ENCODE data around the gene CALCB. TPM values are rescaled to one million over a fixed set of nuclear protein-coding genes. Genes with fewer than 3 reads are reported as not detected.
"Not testable (repeated sequence)": the region's sequence is repeated elsewhere in the genome, so short reads cannot be mapped to it uniquely, and the experiment has no call there.

CALCB gene
- total RNA-seq, 3 donors from 2014 or later = not detected

DNA sequence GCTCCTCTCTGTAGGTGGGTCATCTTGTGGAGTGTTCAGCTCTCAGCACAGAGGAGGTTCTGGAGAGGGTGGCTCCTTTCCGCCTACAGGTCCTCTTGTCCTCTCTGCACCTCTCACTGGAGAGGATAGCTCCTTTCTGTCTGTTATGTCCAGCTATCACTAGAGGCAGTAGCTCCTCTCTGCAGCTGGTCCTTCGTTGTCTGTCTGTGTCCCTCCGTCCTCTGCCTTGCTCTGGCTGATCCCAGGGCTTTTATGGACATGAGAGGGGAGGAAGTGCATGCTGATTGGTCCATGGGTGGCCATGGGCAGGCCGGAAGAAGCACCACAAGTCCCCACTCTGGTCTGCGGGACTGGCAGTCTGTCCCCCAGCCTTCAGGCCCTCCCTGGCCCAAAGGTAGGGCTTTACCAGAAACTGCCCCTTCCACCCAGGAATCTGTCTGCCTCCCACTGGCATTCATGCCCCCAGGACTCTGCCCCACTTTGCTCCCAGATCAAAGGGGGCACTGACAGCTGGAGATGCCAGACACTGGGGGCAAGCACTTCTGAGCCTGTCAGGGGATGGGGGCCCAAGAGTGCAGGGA is 38.6 kb upstream of the CALCB start:
- no peak for TF ChIP-seq POLR2AphosphoS5 (IDR thresholded peaks at IDR 0.05)
- no peak for TF ChIP-seq POLR2A (IDR thresholded peaks at IDR 0.05)
- TF ChIP-seq, protein P1, sequence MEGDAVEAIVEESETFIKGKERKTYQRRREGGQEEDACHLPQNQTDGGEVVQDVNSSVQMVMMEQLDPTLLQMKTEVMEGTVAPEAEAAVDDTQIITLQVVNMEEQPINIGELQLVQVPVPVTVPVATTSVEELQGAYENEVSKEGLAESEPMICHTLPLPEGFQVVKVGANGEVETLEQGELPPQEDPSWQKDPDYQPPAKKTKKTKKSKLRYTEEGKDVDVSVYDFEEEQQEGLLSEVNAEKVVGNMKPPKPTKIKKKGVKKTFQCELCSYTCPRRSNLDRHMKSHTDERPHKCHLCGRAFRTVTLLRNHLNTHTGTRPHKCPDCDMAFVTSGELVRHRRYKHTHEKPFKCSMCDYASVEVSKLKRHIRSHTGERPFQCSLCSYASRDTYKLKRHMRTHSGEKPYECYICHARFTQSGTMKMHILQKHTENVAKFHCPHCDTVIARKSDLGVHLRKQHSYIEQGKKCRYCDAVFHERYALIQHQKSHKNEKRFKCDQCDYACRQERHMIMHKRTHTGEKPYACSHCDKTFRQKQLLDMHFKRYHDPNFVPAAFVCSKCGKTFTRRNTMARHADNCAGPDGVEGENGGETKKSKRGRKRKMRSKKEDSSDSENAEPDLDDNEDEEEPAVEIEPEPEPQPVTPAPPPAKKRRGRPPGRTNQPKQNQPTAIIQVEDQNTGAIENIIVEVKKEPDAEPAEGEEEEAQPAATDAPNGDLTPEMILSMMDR (IDR thresholded peaks at IDR 0.05) = no peak
- Histone ChIP-seq H3K9me3 (no peaks in the 10 kb centered on the region), H3K27ac (no peak overlapping the region), H3K4me1 (no peaks in the 10 kb centered on the region), H3K27me3 (peaks cover 0 to 5% of the 10 kb centered on the region in 2 donors), H3K36me3 (no peaks in the 10 kb centered on the region), H3K4me3 (no peak overlapping the region)
- intact Hi-C loops (cut with DNase I; ENCODE audit: low total_unique reads) = no loop called here
- no peak for DNase-seq (ENCODE audit: low spot score in 2 of 2)

DNA sequence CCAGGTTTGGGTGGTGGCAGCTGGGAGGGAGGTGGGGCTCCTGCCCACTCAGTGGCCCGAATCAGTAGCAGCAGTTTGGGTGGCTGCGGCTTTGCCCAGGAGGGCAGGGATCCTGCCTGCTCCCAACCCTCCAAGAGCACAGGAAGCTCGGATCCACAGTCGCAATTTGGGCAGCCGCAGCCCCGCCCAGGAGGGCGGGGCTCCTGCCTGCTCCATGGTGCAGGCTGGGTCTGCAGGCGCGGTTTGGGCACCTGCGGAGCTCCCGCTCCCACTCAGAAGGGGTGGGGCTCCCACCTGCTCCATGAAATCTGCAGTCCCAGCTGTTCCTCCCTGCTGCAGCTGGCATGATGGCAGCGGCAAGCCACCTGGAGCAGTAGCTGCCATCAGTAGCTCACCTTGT is 38.1 kb upstream of the CALCB start:
- Histone ChIP-seq H3K36me3 (no peaks in the 10 kb centered on the region), H3K4me1 (no peaks in the 10 kb centered on the region), H3K27me3 (peaks cover 0 to 5% of the 10 kb centered on the region in 2 donors), H3K4me3 (no peak overlapping the region), H3K9me3 (no peaks in the 10 kb centered on the region), H3K27ac (no peak overlapping the region)
- TF ChIP-seq, protein P1 (IDR thresholded peaks at IDR 0.05) = no peak
- intact Hi-C loops (cut with DNase I; ENCODE audit: low total_unique reads) = no loop called here
- DNase-seq (ENCODE audit: low spot score in 2 of 2) = no peak

DNA sequence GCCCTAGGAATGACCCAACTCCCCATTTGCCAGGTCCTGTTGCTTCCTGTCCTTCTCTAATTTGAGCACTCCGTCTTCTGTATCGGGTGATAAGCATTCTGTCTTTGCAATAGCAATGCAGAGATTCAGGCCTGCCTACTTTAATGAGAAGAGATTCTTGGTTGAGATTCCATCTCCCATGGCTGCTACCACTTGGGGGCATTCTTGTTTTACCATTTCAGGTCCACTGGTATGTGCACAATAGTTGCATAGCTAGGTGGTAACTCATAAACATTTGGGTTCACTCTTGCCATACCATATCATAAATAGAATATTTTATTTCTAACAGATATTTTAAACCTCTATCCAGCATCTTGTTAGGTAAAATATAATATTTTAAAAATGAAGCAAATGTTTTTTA is 34.4 kb upstream of the CALCB start:
- no peak for DNase-seq (ENCODE audit: low spot score in 2 of 2)
- intact Hi-C loops (cut with DNase I; ENCODE audit: low total_unique reads) = no loop called here
- H3K27ac ChIP-seq = no peak overlapping the region
- H3K4me1 ChIP-seq = no peaks in the 10 kb centered on the region
- no peaks in the 10 kb centered on the region for H3K9me3 ChIP-seq
- no peaks in the 10 kb centered on the region for H3K36me3 ChIP-seq
- peaks cover 0 to 5% of the 10 kb centered on the region in 2 donors for H3K27me3 ChIP-seq
- no peak overlapping the region for H3K4me3 ChIP-seq
- TF ChIP-seq POLR2A (IDR thresholded peaks at IDR 0.05) = no peak
- no peak for TF ChIP-seq POLR2AphosphoS5 (IDR thresholded peaks at IDR 0.05)
- TF ChIP-seq, protein P1 (IDR thresholded peaks at IDR 0.05) = no peak

DNA sequence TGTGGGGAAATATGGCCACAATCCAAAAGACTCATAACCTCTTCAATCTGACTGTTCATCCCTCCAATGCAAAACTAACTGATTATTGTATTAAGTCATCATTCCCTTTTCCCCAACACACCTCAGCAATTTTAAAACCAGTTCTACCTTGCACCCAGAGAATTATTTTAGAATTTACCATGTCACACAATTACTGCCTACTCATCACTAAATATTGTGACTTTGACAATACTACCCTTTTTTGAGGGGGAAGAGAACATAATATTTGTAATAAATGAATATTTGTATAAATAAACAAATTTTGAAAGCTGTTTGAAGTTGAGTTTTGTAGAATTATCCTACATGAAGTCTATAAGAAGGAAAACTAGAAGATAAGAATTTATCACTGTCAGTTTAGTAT is 28.2 kb upstream of the CALCB start:
- intact Hi-C loops (cut with DNase I; ENCODE audit: low total_unique reads) = no loop called here
- TF ChIP-seq, protein P1 (IDR thresholded peaks at IDR 0.05) = no peak
- TF ChIP-seq POLR2AphosphoS5 (IDR thresholded peaks at IDR 0.05) (no peak), POLR2A (IDR thresholded peaks at IDR 0.05) (no peak)
- Histone ChIP-seq H3K36me3 (no peaks in the 10 kb centered on the region), H3K4me1 (no peaks in the 10 kb centered on the region), H3K27me3 (no peaks in the 10 kb centered on the region), H3K4me3 (no peak overlapping the region), H3K9me3 (no peaks in the 10 kb centered on the region), H3K27ac (no peak overlapping the region)
- DNase-seq (ENCODE audit: low spot score in 2 of 2) = no peak

DNA sequence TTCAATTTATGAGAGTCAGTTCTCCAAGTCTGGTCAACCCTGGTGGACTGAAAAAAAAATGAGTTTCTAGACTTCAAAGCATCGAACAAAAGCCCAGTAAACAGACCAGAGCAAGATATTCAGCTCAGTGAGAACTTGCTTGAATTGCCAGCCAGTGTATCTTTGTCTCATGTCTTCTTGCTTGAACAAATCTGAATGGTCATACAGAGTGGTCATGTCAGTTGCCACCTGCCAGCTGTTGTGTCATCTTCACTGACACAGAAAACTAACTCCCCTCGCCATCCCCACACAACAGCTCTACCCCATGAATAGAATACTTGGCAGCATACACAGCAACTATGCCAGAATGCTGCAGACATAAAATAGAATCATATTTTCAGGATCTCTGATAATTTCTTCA is 27.5 kb upstream of the CALCB start:
- TF ChIP-seq, protein P1 (IDR thresholded peaks at IDR 0.05) = no peak
- TF ChIP-seq POLR2AphosphoS5 (IDR thresholded peaks at IDR 0.05) = no peak
- no peak for TF ChIP-seq POLR2A (IDR thresholded peaks at IDR 0.05)
- Histone ChIP-seq H3K27ac (no peak overlapping the region), H3K4me3 (no peak overlapping the region), H3K9me3 (no peaks in the 10 kb centered on the region), H3K36me3 (no peaks in the 10 kb centered on the region), H3K4me1 (no peaks in the 10 kb centered on the region), H3K27me3 (no peaks in the 10 kb centered on the region)
- intact Hi-C loops (cut with DNase I; ENCODE audit: low total_unique reads) = no loop called here
- no peak for DNase-seq (ENCODE audit: low spot score in 2 of 2)

DNA sequence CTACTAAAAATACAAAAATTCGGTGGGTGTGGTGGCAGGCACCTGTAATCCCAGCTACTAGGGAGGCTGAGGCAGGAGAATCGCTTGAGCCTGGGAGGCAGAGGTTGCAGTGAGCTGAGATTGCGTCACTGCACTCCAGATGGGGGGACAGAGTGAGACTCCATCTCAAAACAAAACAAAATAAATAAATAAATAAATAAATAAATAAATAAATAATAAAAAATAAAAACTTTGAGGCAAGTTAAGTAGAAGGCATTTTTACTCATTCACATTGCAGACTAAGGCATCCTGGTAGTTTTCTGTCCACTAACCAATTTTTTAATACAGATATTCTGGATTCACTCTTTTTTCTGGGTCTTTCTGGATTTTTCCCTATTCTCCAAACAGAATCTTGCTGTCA is 26.7 kb upstream of the CALCB start:
- H3K27ac ChIP-seq; DNase-seq (ENCODE audit: low spot score in 2 of 2); intact Hi-C loops (cut with DNase I; ENCODE audit: low total_unique reads); H3K27me3 ChIP-seq; H3K4me1 ChIP-seq; H3K36me3 ChIP-seq; H3K4me3 ChIP-seq; H3K9me3 ChIP-seq: not testable (repeated sequence)
